ENCODE results near the gene ARCN1.

GRCh38 chr11:118621784-118622375 is 49.7 kb downstream of the ARCN1 start:
- TF ChIP-seq CTCF (IDR thresholded peaks at IDR 0.05): no peak
- no peak for TF ChIP-seq POLR2A (IDR thresholded peaks at IDR 0.05)

Measured in esophagus squamous epithelium (tissue), 4 donors.